Renal cortical epithelial cell (primary cell): Measurements from ENCODE around the gene ADAM12. TPM values are rescaled to one million over a fixed set of nuclear protein-coding genes. Genes with fewer than 3 reads are reported as not detected.
A peak's percentile ranks its signal among the peaks of the same experiment; 100 is the strongest.
"Not testable (repeated sequence)": the region's sequence is repeated elsewhere in the genome, so short reads cannot be mapped to it uniquely, and the experiment has no call there.

Experiments used
- DNase-seq: peaks from one replicate; pipeline ENCODE4 v3.0.0-alpha.2; 2011; ENCODE audit warnings: low read depth
- total RNA-seq: library from RNA; depleted of rRNA; stranded (reverse); fragments of >200 nt; gene quantifications from 2 replicates; pipeline ENCODE4 v1.2.3, GENCODE V29; 2014

The ADAM12 gene
- total RNA-seq, 1 donor from 2014 or later = 19.4 TPM

DNA sequence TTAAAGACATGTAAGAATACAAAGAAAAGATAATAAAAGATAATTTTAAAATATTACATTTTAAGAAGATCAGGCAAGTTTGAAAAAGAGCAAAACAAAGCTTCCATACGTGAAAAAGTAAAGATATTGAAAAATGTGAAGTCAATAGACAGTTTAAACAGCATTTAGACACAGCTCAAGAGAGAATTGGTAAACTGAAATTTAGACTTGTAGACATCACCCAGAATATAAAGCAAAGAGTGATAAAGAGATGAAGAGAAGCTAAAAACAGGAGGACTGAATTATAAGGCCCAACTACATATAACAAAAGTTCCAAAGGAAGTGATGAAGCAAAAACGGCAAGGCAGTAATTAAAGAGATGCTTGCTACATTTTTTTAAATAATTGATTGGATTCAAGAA is 13.8 kb downstream of the ADAM12 start:
- DNase-seq = no peak

DNA sequence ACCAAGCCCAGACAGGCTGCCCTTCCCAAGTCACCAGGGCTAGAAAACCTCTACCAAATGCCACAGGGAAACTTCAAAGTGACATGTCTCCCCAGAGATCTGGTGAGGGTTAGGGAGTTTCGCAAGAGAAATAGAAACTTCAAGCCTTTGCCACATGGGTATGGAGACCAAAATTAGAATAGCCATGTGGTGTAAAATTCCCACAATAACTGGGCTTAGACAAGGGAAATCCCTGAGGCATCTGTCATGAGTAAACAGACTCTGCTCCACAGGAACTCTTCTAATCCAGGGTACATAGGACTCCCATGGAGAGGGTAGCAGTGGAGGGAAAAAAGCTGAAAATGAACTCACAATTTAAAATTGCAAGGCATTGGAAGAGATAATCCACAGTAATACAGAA is 14.3 kb downstream of the ADAM12 start:
- peak; percentile 63 for DNase-seq

DNA sequence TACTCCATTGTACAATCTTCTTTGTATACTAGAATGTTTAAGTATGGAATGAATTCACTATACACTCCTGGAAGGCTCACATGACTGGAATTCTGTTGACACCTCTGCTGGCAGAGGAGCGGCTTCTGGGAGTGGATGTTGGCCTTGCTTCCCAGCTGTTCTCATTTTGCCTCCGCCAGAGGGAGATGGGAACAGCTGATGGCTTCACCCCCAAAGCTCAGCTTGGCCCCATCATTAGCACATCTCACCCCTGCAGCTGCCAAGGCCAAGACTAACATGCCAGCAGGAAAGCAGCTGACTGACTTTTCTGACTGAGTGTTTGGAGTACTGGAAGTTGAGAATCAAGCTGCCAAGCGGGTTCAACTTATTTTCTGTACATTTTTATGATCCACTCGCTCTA is 15.1 kb downstream of the ADAM12 start:
- no peak for DNase-seq

DNA sequence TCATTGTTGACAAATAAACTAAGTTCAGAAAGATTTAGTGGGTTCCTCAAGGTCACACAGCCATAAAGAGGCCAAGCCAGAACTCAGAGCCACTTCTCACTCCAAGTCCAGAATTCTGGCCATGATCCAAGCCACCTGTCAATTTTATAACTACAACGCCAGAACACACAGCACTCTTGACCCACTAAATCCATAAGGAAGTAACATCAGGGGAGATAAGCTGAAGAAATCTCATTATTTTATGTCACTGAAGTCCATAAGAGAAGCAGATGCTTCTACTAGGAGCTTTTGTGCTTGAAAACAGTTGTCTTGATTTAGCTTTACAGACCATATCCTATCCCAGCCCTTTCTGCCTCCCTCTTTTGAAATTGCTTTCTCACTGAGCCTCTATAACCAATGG is 15.9 kb downstream of the ADAM12 start:
- DNase-seq = no peak

DNA sequence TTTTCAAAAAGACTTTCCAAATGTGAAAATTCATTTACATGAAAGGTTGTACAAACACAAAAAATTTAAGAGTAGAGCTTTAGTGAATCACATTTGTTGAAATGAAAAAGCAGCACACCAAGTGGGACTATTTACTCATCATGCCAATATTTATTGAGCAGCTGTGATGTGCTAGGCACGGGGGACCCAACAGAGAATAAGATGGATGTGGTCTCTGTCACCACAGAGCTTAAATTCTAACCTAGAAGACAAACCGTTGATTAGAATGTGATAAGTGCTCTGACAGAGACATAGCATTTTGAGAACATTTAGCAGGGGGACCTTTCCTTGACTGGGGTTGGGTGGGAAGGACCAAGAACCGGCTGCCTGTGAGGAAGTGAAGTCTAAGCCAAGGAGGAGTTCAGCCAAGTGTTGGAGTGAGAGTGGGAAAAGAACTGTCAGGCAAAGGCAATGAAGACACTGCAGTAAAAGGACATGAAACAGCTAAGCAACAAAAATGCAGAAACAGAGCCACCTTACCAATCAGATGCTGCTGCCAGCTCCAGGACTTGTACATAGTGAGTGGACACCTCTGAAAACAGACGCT is 19.1 kb downstream of the ADAM12 start:
- no peak for DNase-seq

DNA sequence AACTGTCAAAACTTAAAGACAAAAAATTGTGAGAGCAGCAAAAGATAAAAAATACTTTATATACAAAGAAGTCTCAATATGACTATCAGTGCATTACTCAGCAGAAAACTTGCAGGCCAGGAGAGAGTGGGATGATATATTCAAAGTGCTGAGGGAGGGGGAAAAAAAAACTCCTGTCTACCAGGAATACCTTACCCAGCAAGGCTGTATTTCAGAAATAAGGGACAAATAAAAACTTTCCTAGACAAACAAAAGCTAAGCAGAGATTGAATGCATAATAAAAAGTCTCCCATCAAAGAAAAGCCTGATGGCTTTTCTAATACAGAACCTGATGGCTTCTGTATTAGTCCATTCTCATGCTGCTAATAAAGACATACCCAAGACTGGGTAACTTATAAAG is 31.1 kb downstream of the ADAM12 start:
- DNase-seq = no peak

DNA sequence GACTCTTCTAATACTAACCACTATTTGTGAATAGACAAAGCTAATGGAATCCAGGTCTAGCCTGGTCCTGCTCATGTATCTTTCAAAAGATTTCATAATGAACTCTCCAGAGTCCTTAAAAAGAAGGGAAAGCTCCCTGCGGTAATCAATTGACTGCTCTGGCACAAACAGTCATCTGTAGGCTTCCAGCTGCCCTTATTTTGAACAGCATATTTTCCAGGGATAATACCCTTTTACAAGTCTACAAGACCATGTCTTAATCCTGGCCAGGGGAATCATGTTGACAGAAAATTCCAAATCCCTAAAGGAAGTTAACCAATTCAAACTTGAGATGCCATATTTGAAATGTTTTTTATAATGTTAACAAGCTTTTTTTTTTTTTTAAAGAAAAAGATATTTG is 34.6 kb downstream of the ADAM12 start:
- no peak for DNase-seq

DNA sequence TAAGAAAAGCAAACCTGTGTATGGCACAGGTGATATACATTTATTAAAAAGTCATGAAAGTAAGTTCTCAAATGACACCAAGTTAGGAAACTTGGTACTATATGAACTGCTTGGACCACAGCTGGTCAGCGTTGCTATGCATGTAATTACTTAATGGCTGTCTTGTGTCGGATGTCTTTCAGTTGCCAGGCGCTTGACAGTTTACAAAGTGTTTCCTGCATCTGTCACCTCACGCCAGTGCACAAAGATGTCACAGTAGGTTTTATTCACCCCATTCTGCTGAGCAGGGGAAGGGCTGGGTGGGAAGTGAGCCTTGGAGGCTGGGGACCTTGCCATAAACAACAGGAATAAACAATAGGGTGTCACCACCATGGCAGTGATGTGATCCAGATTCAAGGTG is 35.8 kb downstream of the ADAM12 start:
- no peak for DNase-seq

DNA sequence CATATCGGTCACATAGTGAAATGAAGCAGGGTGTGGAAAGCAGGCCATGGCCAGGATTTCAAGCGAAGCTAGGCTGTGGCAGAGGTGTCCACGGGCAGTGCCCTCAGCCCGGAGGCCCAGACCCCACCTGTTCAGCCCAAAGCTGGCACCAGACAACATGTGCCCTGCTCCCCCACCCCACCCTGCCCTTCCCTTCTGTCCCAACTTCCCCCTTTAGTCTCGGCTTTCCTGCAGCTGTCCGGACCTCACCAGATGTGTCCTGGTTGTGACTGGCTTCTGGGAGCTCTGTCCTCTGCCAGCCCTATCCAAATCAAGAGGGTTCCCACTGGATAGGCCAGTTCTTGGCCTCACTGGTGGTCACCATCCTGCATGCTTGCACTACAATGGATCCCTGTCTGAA is 37.3 kb downstream of the ADAM12 start:
- DNase-seq = no peak

DNA sequence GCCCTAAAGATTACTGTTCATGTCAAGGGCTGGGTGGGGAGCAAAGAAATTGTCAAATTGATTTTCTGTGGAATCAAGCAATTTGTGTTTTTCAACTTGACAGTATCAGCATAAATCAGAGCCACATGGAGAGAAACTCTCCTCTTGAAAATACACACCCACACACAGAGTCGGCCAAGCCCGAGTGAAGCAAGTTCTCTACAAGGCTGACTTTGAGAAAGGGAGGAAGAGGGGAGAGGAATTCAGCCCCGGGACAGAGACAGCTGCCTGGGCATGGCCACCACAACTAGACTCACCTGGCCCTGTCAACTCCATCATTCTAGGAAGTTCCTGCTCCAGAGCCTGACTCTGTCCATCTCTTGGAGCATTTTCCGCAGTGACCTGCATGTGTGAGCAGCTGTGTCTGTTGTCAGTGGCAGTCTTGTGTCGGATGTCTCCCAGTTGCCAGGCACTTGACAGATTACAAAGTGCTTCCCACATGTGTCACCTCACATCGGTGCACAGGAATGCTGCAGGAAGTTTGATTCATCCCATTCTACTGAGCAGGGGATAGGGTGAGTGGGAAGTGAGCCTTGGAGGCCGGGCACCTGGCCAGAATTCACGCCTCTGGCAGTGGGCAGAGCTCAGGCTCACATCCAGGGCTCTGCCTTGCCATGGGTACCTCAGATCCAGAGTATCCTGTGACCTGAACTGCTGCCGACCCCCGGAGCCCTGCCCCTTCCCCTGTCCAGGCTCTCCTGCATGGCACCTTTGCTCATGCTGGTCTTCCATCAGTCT is 37.9 kb downstream of the ADAM12 start:
- peak; percentile 99 for DNase-seq

DNA sequence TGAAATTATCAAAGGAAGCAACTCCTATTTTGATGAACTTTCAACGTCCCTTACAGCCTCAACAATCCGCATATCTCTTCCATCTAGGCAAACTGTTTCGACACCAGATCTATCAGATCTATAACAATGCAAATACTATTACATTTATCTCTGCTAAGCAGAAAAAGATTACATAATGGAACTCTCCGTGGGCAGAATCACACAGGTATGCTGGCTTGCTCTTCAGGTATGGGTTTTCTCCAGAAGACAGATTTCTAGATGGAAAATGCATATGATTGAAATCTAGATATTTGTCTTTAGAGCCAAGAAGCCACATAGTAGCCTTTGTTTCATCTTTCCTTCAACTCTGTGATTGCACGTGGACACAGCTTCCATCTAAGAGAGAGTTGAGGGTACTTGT is 38.6 kb downstream of the ADAM12 start:
- no peak for DNase-seq

DNA sequence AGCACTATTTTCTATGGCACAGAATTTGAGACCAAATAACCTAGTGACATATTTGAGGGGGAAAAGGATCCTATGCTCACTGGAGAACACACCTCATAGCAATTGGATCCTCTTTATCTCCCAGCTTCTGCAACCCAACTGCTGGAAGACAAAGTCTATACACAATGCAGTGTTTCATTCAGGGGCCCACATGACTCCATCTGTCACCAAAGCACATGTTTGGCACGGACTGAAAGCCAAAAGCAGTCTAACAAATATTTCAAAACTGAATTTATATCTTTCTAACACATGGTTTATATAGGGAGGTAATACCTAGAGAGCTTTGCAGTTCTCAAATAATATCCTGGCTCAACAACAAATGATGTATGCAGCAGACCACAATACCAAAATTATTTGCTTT is 39.2 kb downstream of the ADAM12 start:
- DNase-seq = no peak

DNA sequence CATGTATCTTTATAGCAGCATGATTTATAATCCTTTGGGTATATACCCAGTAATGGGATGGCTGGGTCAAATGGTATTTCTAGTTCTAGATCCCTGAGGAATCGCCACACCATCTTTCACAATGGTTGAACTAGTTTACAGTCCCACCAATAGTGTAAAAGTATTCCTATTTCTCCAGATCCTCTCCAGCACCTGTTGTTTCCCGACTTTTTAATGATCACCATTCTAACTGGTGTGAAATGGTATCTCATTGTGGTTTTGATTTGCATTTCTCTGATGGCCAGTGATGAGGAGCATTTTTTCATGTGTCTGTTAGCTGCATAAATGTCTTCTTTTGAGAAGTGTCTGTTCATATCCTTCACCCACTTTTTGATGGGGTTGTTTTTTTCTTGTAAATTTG is 44.8 kb downstream of the ADAM12 start:
- DNase-seq = not testable (repeated sequence)

DNA sequence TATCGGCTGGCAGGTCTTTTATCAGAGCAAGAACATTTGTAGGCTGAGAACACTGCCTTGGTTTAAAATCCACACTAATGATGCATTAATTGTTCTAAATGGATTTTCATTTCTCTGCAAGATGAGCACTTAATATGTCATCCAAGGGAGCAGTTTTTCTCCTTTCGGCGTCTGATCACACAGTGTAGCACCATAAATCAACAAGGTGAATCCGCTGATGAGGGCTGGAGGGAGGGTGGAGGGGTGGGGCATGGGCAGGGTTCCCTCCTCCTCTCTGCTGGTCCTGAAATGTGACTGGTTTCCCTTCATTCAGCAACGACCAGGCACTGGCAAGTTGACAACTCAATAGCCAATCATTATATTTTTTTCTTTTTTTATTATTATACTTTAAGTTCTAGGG is 45.6 kb downstream of the ADAM12 start:
- no peak for DNase-seq

DNA sequence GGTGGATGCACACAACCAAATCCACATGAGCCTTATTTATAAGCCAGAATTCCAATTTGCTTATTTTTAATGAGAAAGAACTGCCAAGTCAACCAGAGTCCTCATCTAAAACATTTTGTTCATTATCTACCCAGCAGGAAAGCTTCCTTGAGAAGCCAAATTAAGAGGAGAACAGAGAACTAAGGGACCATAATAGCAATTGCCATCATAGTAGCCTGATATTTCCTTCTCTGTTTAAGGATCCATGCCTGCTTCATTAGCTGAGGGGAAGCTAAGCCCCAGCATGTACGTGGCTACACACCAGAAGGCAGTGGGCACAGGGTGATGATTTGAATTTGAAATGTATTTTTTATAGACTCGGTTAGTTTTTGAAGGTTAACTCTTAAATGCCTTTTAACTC is 46.8 kb downstream of the ADAM12 start:
- DNase-seq = no peak

DNA sequence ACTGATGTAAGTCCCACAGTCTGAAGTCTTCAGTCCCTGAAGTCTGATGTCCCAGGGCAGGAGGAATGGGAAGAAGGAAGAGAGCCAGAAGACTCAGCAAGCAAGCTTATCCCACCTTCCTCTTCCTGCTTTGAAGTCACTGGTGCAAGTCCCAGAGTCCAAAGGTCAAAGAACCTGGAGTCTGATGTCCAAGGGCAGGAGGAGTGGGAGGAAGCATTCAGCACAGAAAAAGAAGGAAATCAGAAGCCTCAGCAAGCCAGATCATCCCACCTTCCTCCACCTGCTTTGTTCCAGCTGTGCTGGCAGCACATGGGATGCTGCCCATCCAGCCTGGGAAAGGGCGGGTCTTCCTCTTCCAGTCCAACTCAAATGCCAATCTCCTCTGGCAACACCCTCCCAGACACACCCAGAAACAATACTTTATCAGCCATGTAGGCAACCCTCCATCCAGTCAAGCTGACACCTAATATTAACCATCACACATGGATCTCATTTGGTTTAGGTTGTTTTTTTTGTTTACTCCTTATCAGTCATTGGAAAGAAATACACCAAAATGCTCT is 50.9 kb downstream of the ADAM12 start:
- no peak for DNase-seq

DNA sequence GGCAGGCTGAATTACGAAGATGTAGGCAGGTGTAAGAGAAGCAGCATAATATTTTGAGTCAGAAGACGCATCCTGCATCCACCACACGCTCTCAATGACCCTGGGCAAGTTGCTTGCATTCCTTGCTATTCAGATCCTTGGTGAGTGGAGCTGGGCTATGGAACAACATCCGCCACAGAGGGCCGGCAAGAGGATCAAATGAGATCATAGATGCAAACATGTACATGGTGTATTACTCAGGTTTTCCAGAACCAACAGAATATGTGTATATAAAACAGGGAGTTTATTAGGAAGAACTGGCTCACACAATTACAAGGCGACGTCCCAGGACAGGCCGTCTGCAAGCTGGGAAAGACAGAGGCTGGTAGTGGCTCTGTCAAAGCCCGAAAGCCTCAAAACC is 51.5 kb downstream of the ADAM12 start:
- DNase-seq = no peak

DNA sequence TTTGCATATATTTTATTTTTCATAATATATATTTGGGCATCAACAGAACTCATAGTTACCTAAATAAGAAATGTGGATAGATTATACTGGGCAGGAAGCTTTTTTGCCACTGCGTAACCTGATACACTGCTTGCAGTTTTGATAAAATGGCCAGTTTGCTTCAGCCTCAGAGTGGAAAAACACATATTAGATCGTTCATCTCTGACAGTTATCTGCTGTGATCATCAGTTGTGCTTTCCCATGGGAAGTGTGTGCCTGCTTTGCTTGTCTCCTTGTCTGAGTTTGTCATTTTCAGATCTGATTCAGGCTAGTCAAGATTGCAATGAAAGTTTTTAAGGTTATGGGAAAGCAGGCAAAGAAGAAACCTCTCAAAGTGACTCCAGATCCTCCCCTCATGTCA is 54.0 kb downstream of the ADAM12 start:
- no peak for DNase-seq

DNA sequence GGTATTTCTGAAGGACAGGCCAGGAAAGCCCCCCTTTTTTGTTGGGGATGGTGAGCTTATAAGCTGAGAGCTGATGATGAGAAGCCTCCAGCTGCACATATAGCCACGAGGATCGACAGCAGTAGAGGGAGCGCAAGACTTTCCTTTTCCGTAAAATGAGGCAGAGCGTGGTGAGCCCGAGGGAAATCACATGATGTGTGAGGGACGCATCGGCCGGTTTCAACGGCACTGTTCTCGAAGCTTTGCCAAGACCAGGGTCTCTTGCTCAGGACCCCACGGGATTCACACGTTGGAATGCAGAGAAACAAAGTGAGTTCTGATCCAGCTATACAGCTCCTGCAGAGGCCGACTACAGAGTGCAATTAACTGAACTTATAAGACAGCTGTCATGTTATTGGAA is 55.7 kb downstream of the ADAM12 start:
- DNase-seq = no peak

DNA sequence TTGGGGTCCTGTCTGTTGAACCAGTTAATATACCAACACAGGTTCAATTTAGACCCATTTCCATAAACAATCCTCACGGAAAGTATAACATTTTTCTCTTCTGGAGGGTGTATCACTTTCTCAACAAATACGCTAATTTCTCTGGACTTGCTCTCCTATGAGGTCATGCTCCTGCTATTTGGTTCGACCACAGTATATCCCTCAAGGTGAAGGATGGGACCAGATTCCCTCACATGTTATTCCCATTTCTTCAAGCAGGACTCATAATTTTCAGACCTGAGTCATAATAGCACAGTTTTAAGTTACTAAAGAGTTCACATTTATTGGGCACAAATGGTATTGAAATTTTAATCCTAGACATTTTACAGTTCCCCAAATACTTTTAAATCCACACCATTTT is 57.2 kb downstream of the ADAM12 start:
- no peak for DNase-seq

DNA sequence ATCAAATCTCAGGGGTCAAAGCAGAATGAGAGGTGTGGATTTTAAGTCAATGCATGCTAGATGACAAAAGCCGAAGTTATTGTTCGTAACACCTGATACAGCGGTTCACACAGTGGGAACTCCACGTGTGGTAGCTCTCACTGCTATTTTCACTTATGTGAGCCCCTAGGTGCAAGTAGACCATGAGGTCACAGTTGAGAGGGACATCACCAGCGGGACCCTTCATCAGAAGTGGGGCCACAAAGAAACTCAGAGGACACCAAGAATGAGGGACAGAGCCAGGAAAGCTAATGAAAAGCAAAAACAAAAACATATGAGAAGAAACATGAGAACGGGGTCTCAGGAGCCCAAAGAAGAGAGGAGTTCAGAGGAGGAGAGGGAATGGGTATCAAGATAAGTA is 63.5 kb downstream of the ADAM12 start:
- no peak for DNase-seq

DNA sequence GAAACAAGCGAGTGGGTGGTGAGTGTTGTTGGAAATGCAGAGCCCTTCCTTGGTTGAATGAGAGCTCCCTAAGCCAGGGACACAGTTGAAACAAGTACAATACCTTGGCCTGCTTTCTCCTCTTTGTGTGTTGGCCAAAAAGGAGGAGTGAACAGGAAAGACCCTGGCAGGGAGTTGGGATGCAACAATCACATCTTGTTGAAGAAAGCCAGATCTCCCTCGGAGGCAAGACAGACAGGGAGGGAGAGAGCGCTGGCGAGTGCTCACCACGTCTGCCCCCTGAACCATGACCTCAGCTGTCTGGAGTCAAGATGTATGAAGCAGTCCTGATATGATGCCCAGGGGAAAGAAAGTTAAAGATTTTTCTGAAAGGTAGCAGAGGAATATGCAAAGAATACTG is 66.8 kb downstream of the ADAM12 start:
- no peak for DNase-seq

DNA sequence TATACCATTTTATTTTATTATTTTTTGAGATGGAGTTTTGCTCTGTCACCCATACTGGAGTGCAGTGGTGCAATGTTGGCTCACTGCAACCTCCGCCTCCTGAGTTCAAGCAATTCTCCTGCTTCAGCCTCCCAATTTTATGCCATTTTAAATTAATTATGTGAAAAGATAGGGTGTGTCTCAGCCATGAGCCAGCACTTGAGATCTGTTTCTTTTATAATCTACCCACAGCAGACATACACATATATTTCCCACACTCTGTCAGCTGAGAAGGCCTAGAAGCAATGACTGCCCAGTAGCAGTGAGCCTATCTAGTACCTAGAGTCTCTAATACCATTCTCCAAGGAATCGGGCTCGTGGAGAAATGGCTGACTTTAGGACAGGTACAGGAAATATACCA is 70.5 kb downstream of the ADAM12 start:
- DNase-seq = no peak
